HG03025 (cell line): ENCODE data around the gene SPATA4.

ENCODE experiments used
- ATAC-seq: cut with Tn5 transposase; IDR thresholded peaks from one replicate; pipeline ENCODE4 v1.9.1; 2021; ENCODE audit warnings: mild to moderate bottlenecking, moderate library complexity; ENCODE audit not compliant: unreplicated experiment, low FRiP score

Gene SPATA4

DNA sequence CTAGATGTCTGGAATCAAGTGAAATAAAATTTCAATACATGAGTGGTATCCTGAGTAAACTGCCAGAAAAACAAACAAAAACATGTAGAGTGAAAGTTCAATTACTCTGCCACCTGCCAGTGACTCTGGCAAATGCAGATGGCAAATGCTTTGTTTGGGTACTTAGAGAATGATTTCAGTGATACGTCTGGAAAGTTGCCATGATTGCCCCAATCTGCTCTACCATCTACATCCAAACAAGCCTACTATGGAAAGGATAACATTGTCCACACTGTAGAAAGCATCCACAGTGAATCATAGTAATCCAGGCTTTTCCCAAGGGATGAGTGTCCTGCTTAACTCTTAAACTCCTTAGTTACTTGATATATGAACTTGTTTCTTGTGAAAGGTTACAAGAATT, 3.4 kb downstream of the SPATA4 start:
- no peak for ATAC-seq

DNA sequence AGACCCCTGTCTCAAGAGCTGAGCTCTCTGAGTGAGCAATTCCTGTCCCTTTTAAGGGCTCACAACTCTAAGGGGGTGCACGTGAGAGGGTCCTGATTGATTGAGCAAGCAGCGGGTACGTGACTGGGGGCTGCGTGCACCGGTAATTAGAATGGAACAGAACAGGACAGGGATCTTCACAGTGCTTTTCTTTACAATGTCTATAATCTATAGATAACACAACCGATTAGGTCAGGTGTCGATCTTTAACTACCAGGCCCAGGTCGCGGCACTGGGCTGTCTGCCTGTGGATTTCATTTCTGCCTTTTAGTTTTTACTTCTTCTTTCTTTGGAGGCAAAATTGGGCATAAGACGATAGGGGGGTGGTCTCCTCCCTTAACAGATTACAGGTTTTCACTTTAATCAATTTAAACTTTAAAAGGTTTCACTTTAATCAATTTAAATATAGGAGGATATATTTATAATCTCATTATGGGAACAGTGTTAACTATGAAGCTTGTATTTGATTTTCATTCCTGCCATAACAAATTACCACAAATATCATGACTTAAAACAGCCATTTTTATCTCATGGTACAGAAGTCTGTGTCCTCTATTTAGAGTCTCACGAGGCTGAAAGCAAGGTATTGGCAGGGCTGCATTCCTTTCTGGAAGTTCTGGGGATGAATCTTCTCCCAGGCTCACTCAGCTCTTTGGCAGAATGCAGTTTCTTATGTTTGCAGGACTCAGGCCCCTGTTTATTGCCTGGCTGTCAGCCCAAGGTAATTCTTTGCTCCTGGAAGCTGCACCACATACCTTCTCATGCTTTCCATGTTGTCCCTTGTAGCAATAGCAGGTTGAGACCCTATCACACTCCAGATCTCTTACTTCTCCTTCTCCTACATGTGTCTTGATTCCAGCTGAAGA, 5.2 kb downstream of the SPATA4 start:
- no peak for ATAC-seq

DNA sequence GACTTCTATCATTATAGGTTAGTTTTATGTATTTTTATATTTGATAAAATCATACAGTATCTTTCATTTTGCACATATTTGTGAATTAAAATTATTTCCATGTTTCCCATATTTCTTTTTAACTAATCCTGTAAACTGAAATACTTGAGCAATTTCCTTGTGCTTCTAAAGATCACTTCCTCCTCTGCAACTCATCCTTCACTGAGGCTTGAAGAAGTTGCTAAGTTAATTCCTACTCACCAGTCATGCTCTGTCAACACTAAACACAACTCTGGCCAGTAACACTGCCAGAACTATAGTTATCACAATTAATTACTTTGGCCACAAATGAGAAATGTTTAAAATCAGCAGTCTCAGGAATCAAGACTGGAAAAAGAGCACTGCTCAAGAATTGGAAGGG, 6.7 kb downstream of the SPATA4 start:
- no peak for ATAC-seq

DNA sequence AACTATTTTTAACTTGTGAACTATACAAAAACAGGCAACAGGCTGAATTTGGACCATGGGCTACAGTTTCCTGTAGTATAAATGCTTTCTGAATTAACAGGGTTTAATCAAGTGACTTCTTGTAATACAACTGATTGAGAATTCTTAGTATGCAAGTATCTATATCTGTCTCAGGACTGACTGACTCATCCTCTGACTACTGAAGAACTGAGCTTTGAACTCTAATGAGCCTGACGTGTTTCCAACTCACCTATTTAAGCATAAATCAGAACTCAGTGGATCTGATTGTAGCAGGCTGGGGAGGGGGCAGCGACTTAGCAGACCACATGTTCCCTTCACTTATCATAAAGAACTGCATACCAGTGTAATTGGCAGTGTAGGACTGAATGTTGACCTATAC, 7.8 kb downstream of the SPATA4 start:
- no peak for ATAC-seq

DNA sequence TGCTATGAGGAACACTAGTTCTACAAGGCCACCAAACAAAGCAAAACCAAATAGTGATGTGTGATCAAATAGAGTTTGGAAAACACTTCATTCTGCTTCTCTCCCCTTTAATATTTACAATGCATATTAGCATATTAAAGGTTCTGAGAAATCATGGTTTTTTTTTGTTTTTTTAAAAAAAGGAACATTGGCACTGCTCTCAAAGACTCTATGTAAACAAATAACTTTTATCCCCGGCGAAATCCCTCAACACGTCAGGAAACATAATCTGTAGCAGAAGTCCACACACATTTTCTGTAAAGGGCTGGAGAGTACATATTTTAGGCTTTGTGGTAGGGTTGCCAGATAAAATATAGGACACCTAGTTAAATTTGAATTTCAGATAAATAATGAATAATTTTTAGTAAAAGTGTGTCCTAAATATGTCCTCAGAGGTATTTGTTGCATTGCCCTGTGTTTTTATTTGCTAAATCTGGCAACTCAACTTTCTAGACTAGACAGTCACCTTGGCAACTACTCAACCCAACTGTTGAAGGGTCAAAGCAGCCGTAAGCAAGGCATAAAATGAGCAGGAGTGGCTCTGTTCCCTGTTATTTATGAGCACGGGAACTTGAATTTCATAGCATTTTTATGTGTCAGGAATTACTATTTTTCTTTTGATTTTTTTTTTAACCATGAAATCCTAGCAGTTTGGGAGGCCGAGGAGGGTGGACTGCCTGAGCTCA, 8.6 kb downstream of the SPATA4 start:
- ATAC-seq = no peak

DNA sequence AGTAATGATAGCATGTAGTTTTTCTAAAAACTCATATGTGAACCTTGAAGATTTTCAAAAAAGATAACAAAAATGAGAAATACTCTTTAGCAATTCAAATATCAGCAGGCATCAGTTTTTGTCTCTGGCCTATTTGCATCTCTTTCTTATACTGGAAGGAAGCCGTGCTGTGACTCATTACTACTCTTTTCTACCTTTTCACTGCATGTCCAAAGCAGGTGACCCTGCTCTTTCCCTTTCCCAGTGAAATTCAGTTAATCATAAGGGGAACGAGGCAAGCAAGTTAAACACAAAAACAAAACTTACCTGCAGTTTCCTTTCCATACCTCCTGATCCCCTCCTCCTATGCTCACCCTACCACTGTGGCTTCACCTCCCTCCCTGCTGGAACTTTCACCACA, 9.3 kb downstream of the SPATA4 start:
- no peak for ATAC-seq

DNA sequence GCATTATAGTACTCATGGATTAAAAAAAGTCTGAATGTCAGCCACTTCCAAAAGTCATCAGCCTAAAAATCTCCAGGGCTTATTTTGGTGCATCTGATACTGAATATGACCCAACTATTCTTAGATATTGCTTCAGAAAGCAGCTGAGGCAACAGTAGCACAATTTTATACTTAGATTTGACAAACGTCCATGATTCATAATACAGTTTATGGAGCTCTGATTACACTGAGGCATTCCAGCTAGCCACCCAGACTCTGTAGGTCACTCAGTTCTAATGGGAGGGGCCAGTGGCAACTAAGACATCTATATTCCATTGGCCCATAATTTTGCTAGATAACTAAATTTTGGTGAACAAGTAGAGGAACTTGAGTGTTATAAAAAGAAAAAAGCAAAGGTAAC, 10.3 kb downstream of the SPATA4 start:
- ATAC-seq = no peak

DNA sequence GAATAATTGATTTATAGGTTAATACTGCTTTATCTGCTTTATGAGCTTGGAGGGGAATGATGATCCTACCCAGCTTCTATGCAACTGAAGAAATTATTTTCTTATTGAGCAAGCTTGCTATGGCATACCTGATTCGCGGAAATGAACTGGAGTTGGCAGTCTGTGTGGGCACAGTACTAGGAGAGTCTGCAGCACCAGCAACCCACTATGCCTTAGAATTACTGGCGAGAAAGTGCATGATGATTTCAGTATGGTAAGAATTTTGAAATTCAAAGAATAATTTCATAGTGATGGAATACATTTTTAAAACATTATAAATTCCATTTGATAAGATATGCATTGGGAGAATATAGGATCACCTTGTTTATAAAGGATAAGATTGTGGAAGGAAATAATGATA, 32.3 kb downstream of the SPATA4 start:
- no peak for ATAC-seq

DNA sequence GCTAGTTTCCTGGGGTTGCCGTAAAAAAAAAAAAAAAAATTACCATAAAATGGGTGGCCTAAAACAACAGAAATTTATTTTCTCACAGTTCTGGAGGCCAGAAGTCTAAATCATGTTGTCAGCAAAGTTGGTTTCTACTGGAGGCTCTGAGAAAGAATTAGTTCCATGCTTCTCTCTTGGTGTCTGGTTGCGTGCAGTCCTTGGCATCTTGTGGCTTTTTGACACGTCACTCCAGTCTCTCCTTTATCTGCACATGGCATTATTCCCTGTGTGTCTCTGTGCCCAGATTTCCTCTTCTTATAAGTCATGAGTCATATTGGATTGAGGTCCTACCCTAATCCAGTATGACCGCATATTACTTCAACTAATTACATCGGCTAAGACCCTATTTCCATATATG, 38.7 kb downstream of the SPATA4 start:
- no peak for ATAC-seq

DNA sequence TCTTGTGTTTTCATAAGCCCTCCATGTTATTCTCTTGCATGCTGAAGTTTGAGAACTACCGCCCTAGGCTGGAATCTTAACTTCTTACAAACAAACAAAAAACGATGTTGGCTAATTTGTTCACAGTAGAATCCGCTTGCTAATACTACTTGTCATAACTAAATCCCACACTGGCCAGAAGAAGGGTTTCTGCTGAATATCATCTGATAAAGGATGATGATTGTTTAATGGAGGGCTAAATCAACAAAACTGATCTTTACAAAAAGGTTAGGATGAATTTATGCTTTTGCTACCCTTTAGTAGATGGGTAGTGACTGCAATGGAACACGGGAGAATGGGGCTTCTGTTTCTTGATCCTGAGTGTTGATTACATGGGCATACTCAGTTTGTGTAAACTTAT, 42.3 kb downstream of the SPATA4 start:
- ATAC-seq = no peak

DNA sequence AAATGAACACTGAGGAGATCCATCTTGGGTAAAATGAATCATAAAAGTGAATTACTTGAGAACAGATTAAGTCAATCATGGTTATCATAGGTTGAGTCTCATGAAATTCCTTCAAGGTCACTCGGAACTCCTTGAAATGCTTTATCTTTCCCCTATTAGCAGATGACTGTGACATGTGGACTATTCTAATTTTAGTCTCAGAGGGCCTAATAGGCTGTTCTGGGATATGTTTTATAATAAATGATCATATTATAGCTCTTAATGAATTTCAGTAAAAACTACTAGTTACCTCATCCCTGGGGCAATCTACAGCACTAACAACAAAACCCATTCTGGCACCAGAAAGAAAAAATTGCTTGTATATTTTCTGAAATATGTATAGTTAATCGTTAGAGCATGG, 44.7 kb downstream of the SPATA4 start:
- ATAC-seq = no peak

DNA sequence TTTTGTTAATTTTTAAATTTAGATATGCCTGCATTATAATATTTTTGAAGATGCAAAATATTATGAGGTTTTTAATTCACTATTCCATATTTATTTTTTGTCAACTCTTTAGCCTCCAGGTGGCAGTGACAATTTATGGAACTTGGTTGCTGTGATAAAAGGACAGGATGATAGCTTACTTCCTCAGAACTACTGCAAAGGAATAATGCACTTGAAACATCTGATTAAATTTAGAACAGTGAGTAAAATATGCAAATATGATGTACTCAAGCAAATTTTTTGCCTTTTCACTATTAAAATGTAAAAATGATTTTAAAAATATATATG, 45.1 kb downstream of the SPATA4 start:
- no peak for ATAC-seq

DNA sequence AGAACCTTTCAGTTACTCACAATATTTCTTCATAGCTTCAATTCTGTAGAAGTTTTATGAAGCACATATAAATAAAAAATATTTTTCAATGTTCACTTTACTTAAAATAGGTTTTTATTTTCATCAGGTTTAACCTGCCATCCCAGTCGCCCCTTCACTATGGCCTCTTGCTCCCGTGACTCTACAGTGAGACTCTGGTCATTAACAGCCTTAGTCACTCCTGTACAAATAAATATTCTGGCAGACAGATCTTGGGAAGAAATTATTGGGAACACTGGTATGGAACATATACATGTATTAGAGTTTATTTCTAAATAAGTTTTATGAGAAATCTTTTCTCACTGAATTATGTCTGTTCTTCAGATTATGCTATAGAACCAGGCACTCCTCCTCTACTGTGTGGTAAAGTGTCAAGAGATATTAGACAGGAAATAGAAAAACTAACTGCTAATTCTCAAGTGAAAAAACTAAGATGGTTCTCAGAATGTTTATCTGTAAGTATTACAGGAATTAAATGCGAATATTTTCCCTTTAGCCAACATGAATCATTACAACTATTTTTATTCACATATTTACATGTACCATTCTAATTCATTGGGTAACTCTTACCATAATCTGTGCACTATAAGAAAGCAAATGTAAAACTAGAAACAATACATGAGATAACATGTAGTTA, 45.6 kb downstream of the SPATA4 start:
- no peak for ATAC-seq

DNA sequence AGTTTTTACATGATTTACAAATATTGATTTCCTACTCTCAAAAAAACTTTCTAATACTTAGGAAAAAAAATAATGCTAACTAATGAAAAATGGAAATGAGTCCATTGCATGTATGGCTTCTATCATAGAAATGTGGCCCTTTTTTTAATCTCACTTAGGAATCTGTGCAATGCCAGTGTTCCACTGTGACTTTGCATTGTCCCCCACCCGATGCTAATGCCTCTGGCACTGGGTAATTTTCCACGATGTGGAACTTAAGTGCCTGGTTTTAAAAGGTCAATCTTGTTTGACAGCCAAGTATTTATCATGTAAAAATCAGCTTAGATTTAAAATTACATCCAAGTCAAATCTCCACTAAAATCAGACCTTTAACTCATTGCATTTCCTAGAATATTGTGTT, 53.1 kb downstream of the SPATA4 start:
- no peak for ATAC-seq

DNA sequence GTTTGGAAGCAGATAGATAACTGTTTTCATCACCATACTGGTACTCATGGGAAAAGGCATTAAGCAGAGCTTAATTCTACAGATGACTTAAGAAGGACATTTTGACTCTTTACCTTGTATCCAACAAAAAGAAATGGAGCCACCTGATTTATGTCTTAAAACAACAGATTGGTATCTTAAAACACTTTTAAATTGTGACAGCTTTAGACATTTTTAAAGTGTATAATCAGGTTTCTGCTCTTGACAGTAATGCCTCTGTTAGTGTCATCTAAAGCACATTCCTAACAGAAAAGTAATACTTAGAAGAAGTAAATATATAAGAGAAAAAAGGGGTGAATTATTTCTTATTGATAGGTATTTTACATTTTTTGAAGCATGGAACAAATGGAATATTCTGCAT, 55.9 kb downstream of the SPATA4 start:
- ATAC-seq = no peak

DNA sequence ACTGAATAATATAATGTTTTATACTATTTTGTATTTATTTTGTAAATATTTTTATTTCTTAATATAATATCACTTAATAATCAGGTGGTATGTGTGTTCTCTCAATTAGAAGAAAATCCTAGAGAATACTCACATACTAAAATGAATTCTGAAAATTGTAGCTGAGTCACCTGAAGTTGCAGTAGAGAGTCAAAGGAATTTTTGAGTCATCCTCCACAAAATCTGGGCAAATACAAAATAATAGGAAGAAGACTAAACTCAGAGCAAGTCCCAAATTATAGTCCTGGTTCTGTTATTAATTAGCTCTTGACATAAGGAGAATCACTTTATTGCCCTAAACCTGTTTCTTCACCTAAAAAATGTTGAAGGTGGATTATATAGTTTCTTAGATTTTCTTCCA, 57.8 kb downstream of the SPATA4 start:
- no peak for ATAC-seq

DNA sequence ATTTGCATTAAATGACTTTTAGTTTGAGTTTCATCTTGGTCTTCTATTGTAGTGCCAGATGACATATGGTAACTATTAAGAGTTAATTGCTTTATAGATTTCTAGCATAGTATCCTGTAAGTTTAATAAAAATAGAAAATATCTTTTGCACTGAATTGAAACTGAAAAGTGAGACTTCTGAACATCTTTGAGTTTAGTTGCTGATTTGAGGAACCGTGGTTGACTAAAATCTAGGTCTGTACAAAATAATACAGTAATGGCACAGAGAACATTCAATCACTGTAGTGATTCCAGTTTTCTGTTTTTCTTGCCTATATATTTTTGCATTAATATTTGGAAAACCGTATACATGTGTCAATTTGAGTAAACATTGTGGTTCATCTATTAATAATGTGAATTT, 60.7 kb downstream of the SPATA4 start:
- ATAC-seq = peak; percentile 78
